Ammon's horn (tissue), 1 donor: ENCODE measurements around the gene MYBPC1.
"Not testable (repeated sequence)": the region's sequence is repeated elsewhere in the genome, so short reads cannot be mapped to it uniquely, and the experiment has no call there.

Experiments used
- DNase-seq: peaks from one replicate; pipeline ENCODE4 v3.0.0-alpha.2; 2016; ENCODE audit warnings: low spot score

Gene MYBPC1

DNA sequence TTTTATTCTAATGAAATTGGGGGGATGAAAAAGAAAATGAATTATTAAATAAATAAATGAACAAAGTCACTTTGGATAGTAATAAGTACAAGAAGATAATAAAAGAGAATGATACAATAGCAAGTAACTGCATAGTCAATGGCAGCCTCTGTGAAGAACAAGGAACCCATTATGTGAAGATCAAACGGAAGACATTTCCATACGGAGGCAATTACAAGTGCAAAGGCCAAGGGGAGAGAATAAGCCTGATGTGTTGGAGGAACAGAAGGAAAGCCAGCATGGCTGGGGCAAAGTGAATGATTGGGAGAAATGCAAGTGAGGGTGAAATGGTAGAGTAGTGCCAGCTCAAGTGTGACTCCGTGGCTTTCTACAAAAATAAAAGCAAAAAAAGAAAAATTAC, 58.7 kb downstream of the MYBPC1 start:
- DNase-seq, result no peak

DNA sequence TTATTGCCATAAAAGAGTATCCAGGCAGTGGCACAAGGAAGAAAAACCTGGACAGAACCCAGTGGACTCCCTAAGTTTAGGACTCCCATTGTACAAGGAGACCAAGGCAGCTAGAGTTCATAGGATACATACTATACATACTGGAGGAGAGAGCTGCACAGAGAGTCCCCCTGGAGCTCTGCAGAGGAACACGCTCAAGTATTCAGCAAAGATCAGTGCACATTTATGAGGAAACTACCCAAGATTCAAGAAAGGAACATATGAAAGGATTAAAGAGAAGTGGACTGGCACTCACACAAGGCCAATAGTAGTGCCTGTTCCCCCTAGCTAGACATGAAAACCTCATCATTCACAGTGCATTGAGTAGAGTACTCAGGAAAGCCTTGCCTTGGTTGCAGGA, 59.7 kb downstream of the MYBPC1 start:
- DNase-seq, result no peak

DNA sequence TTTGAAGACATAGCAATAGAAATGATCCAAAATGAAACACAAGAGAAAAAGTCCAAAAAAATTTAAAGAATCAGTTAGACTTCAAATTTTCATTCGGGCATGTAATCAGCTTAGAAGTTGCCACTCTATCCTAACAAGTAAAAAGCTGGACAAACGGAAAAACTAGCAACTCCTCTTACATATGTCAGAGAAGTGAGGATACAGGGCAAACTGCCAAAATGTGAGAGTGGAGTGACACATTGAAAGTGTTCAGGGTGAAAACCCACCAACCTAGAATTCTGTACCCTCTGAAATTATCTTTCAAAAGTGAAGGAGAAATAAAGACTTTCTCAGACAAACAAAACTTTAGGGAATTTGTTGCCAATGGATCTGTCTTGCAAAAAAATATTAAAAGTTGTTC, 60.6 kb downstream of the MYBPC1 start:
- no peak for DNase-seq

DNA sequence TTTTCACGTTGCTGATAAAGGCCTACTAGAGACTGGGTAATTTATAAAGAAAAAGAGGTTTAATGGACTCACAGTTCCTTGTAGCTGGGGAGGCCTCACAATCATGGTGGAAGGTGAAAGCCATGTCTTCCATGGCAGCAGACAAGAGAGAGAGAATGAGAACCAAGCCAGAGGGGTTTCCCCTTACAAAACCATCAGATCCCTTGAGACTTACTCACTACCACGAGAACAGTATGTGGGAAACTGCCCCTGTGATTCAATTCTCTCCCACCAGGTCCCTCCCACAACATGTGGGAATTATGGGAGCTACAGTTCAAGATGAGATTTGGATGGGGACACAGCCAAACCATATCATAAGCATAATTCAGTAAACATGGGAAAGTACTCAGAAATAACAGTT, 65.9 kb downstream of the MYBPC1 start:
- not testable (repeated sequence) for DNase-seq

DNA sequence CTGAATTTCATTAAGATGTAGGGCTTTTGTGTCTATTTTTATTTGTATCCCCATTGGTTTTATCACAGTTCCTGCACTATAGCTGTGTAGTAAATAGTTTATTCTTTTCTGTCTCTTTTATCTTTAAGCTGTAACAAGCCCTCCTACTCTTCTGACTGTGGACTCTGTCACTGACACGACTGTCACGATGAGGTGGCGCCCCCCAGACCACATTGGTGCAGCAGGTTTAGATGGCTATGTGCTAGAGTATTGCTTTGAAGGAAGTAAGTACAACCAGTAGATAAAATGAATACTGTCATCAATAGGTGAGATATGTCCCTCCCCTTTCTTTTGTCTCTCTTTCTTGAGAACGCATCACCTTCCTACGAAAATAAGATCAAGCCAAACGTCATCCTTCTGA, 68.5 kb downstream of the MYBPC1 start:
- no peak for DNase-seq

DNA sequence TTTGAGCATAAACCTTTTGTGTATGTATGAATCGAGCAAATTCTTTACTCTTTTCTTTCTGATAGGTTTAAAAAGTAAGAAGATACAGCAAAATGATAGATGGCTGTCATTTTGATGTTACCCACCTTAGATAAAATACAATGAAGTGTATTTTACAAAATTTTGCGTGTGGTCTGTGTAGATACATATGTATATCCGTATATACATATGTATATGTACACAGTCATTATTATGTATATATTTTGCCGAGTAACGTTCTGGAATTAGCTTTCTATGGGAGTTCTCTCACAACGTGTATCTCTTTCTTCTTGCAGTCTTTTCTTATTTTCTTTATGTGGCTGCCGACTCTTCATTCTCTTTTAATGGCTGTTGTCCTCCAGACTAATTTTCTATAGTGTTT, 70.2 kb downstream of the MYBPC1 start:
- DNase-seq, result no peak

DNA sequence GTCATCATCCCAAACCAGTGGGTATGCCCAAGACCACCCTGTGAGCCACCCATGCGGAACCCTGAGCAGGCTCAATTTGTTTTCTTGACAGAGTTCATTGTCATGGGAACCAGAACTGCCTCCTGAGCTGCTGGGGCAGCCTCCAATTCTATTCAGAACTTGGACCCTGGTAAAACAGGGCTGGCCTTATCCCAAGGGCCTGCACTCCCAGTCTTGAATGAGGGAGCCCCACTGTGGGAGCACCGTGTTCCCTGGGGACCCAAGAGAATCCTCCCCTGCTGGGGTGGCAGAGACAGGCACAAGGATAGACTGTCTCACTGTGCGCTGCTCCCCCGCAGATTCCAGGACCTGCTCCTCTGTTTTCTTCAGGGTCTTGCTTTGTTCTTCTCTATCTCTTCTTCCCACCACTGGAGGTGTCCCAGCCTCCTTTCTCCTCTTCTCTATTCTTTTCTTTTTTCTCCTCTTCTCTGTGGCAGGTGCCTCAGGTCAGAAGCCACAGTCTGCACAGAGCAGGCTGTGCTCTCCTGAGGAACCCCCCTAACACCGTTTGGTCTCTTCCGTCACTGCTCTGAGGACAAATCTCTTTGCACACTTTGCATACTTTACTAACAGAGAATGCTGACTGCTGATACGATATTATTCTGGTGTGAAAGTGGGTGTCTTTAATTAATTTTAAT, 71.4 kb downstream of the MYBPC1 start:
- peak; percentile 42 for DNase-seq

DNA sequence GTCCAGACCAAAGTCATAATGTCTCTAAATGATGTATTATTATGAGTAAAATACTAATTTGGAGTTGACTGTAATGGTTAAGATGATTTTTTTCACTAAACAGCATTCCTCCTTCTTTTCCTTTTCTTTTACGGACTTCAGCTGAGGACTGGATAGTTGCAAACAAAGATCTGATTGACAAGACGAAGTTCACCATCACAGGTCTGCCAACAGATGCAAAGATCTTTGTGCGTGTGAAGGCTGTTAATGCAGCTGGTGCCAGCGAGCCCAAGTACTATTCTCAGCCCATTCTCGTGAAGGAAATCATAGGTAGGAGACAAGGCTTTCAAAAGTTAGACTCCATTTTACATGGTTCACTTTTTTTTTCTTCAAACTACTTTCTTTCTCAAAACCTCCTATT, 72.8 kb downstream of the MYBPC1 start:
- no peak for DNase-seq

DNA sequence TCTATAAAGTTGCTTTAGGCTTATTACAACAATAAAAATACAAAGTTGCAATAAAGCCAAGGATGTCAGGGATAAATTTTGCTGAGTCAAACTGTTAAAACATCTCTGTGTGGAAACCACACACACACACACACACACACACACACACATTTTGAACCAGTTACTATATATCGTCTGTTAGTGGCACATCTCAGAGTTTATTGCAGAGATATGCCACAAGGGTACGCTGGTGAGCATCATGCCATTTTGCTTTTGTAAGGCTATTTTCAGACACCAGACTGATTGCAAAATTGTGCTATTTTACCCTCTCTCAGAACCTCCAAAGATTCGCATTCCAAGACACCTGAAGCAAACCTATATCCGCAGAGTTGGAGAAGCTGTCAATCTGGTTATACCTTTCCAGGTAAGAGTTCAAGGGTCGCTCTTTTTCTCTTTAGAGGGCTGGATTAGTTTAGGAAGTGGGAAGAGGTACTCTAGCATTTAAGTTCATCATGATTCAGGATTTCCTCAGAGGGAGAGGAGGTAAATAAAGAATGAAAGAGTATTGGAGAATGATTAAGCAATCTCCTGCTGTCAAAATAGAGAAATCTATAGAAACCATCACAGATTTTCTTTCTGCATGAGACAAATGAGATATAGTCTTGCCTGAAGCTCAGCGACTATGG, 75.4 kb downstream of the MYBPC1 start:
- peak; percentile 44 for DNase-seq

DNA sequence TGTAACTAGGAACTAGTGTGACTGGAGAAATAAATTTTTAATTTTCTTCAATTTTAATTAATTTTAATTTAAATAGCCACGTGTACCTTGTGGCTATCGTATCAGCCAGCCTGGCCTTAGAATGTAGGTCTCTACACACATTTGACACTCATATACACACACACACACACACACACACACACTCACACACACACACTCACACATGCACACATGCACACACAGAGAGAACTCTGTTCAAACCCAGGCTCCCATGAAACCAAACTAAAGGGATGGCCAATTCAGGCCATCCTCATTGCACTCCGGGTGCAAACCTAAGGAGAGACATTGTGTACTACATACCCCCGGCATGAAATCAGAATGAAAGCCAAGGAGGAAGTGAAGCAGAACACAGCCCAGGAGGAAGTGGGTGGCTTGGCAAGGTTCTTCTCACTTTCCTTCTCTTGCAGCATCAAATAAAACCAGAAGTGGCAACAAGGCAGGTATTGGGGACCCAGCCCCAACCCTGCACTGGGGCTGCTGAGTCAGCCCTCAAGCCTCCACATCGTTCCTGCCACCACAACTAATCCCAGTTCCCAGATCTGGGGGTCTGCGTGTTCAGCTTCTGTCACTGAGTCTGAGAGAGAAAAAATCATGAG, 76.5 kb downstream of the MYBPC1 start:
- peak; percentile 62 for DNase-seq

DNA sequence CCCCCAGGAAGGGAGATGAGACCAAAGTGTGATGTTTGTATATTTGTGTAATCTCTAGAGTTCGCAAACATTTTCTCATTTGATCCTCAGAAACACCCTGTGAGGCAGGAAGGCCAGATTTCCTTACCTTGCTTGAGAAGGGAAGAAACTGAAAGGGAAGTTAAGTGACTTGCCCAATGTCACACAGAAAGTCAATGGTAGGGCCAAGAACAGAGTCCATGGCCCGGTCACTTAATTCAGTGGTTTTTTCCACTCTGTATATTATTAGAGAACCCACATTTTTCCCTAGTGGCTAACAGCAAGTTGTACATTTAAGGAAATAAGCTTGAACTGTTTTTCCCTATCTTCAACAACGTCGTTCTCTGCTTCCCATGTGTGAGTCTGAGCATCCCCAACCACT, 77.1 kb downstream of the MYBPC1 start:
- no peak for DNase-seq

DNA sequence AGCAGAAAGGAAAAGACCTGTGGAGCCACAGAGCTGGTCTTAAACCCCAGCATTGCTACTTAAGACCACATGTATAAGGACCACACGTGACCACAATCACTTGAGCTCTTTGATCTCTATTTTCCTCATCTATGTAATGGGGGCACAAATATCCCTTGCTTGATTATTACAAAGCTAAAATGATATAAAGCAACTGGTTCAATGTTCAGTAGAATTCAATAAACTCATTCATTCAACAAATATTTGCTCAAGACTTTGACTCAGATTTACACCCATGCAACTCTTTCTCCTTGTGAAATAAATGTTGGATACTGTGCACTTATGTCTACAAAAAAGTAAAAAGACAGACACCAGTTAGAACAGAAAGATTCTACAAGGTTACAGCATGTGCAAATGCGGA, 80.8 kb downstream of the MYBPC1 start:
- DNase-seq, result no peak

DNA sequence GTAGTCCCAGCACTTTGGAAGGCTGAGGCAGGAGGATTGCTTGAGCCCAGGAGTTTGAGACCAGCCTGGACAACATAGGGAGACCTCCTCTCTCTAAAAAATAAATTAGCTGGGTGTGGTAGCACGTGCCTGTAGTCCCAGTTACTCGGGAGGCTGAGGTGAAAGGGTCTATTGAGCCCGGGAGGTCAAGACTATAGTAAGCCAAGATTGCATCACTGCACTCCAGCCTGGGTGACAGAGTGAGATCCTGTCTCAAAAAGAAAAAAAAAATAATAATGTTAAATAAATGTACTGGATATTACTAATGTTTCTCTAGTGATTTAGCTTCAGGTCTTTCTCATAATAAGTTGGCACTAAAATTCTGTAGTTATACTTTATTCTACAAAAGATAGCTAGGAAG, 81.7 kb downstream of the MYBPC1 start:
- not testable (repeated sequence) for DNase-seq

DNA sequence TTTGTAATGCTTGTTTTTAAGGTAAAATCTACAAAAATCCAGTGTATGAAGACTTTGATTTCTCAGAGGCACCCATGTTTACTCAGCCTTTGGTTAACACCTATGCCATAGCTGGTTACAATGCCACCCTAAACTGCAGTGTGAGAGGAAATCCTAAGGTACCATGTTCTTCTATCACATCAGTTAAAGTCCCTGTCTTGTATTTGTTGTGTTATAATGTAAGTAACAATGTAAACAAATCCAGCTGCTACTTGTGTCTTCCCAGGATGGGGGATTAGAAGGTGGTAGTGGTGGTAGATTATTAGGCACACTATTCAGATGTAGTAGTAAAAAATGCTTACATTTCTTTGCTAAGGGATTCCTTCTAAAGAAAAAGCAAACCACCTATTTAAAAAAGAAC, 83.3 kb downstream of the MYBPC1 start:
- DNase-seq, result no peak

DNA sequence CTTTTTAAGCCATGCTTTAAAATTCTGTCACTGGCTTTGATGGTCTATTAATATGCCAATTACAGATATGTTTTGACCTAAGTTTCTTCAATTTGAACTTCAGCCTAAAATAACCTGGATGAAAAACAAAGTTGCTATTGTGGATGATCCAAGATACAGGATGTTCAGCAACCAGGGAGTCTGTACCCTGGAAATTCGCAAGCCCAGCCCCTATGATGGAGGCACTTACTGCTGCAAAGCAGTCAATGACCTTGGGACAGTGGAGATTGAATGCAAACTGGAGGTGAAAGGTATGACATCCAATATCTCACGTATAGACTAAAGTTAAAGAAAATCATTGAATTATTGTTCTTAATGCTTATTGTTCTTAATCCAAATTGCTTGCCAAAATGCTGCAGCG, 85.5 kb downstream of the MYBPC1 start:
- no peak for DNase-seq

DNA sequence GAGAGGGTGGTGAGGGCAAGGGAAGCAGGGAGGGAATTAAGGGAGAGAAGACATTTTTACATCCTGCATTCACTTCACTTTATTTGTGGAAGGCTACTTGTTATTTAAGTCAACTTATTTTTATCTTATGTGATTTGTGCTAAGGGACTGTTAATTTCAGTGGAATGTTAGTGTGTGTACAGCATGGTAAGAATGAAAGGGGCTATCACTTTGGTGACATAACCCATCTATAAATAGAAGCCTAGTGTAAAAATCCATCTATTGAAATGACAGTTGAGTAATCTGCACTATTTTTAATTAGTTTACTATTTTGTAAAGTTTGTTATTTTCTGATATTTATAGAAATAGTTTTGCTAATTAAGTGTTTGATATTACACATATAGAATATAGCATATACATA, 85.9 kb downstream of the MYBPC1 start:
- no peak for DNase-seq

DNA sequence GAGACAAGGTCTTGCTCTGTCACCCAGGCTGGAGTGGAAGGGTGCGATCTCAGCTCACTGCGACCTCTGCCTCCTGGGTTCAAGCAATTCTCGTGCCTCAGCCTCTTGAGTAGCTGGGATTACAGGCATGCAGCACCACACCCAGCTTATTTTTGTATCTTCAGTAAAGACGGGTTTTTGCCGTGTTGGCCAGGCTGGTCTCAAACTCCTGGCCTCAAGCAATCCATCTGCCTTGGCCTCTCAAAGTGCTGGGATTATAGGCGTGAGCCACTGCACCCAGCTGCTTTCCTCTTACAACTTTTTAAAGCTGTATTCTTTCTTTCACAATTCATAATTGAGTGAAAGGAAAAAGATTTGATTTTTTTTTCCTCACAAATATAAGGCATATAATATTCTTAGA, 86.9 kb downstream of the MYBPC1 start:
- not testable (repeated sequence) for DNase-seq

DNA sequence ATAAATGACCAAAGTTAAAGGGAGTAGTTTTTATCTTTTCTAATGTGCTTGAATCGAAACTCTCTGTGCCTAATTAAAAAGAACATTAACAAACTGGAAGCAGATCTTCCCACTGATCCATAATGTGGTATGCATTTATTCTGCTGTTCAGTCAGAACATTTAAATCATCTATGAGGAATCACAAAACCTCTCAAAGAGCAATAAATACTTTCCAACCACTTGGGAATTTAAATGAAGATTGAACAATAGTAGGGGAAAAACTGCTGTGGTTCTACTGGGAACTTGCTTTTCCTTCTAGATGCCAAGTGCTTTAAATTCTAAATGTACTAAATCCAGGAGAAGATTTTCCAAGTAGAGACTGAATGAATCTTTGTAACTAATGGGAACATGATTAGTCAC, 90.3 kb downstream of the MYBPC1 start:
- no peak for DNase-seq

DNA sequence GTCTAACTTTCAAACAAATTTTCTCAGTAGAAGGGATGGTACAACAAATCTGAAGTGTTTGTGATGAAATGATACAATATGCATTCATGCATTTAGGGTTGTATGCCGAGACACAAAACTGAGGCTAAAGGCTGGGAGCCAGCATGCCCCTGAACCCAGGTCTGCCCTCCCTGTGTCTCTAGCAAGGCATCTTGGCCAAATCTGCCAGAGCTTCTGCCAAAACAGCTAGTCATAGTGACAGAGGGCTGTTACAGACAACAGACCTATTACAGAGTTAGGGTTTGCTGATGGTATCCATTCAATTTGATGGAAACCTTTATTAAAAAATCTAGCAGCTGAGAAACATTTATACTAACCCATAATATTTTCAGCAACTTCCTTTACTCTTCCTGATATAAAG, 91.4 kb downstream of the MYBPC1 start:
- DNase-seq, result no peak

DNA sequence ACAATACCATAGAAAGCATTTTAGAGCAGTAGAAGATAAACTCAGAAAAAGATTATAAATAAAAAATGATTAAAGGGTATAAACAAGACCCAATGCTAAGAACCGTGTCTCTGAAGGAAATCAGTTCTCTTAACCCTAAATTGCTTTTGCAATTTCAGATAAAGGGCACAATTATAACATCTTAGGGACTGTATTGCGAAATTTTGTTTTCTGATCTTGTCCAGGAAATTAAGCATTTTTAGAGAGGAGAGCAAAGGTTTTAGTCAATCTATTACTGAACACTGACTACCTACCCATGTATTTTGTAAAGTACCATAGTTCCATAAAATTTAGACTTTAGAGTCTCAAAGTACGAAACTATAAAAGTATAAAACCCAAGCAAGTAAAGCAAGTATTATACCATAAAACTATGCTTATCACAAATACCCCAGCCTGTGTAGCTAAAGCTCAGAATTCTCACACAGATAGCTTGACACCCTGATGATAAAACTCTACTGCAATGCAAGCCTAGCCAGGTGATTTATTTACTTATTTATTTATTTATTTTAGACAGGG, 95.8 kb downstream of the MYBPC1 start:
- DNase-seq, result no peak

DNA sequence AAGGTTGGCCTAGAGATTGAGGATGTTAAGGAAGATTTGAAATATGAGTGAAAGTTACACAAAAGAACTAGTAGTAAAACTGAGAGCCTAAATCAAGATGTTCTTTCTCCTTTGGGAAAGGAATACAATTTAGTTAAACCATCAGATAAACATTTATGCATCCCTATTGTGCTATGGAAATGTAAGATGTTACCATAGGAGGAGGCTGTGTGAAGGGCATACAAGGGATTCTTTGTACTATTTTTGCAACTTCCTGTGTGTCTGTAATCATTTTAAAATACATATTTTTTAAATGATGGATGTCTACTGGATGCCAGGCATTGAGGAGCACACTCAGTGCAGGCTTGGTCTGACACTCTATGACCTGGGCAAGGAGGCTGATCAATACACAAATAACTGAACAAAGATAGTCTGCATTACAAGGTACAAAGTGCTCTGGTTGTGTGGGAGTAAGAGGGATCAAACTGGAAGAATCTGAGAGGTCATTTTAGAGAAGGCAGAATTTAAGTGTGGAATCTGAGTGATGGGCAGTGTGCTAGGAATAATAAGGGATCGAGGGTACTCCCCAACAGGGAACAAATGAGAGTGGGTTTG, 96.8 kb downstream of the MYBPC1 start:
- no peak for DNase-seq

DNA sequence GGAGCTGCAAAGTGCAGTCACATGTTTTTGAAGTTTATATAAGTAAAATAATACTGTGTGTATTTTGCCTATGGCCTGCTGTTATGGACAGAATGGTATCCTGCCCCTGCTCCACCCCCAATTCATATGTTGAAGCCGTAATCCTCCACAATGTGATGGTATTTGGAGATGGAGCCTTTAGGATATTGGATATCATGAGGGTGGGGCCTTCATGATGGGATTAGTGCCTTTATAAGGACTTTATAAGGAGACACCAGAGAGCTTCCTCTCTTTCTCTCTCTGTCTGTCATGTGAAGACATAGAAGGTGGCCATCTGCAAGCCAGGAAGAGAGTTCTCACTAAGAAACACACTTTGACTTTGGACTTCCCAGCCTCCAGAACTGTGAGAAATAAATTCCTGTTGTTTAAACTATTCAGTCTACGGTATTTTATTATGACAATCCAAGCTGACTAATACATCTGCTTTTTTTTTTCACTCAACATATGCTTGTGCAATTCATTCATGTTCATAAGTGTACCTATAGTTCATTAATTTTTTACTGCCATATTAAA, 99.6 kb downstream of the MYBPC1 start:
- no peak for DNase-seq

DNA sequence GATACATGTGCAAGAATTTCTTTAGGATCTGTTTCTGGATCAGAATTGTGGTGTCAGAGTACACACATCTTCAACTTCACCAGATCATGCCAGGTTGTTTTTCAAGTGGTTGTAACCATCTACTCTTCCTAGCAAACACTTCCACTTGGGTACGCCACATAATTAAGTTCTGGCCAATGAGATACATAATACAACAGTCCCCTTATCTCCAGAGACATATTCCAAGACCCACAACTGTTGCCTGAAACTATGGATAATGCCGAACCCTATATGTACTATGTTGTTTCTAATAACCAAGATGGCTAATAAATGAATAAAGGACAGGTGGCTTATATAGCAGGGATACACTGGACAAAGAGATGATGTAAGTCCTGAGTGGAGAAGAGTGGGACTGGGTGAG, 100.2 kb downstream of the MYBPC1 start:
- DNase-seq, result no peak
